Thyroid gland (tissue), 4 donors: ENCODE results near the gene AKR1C3. TPM values are rescaled to one million over a fixed set of nuclear protein-coding genes. Genes with fewer than 3 reads are reported as not detected.
A peak's percentile ranks its signal among the peaks of the same experiment; 100 is the strongest.
"Not testable (repeated sequence)": the region's sequence is repeated elsewhere in the genome, so short reads cannot be mapped to it uniquely, and the experiment has no call there.

Experiments
- DNase-seq, 2 donors: peaks; one replicate each; pipeline ENCODE4 v3.0.0-alpha.2; 2019
- H3K27ac ChIP-seq, 3 donors: fragments of 200-600 bp; sonication (generic); 1 replicate in 2 of 3; 2 replicates in 1 of 3; pipeline ENCODE4 v1.5.1; 2016 to 2019; ENCODE audit warnings: mild to moderate bottlenecking in 1 of 3, moderate library complexity in 1 of 3
- H3K27me3 ChIP-seq: fragments of 200-600 bp; sonication (generic); one replicate; pipeline ENCODE4 v1.5.1; 2019
- H3K36me3 ChIP-seq, 2 donors: fragments of 200-600 bp; sonication (generic); one replicate each; pipeline ENCODE4 v1.5.1; 2016 to 2019
- H3K4me1 ChIP-seq, 2 donors: fragments of 200-600 bp; sonication (generic); one replicate each; pipeline ENCODE4 v1.5.1; 2017 to 2019
- H3K4me3 ChIP-seq, 3 donors: fragments of 200-600 bp; sonication (generic); replicated peaks in 1 of 3; 1 replicate in 2 of 3; 2 replicates in 1 of 3; pipeline ENCODE4 v1.5.1; 2016; ENCODE audit warnings: mild to moderate bottlenecking in 1 of 3
- H3K9me3 ChIP-seq: fragments of 200-600 bp; sonication (generic); one replicate; pipeline ENCODE4 v1.5.1; 2017
- POLR2A ChIP-seq, 2 donors: fragments of 450-650 bp; IDR thresholded peaks; one replicate each; pipeline ENCODE4 v1.6.1; 2017; ENCODE audit warnings: antibody characterized with exemption in 2 of 2, mild to moderate bottlenecking in 2 of 2, moderate library complexity in 1 of 2
- WGBS, 2 donors: methylation state at CpG; one replicate each; pipeline ENCODE4 v1.1.5; 2017; 5-methylcytosine and 5-hydroxymethylcytosine counted together
- intact Hi-C: fragments of 100-400 bp; cut with DNase I; formaldehyde crosslinking; loops from one replicate; pipeline ENCODE4 v1.15.1; 2023
- total RNA-seq, 4 donors: library from RNA; depleted of rRNA; stranded (reverse); fragments of >200 nt; gene quantifications; one replicate each; pipeline ENCODE4 v1.2.3, GENCODE V29; 2016
- TF ChIP-seq, protein P1 (sequence below), 6 experiments: fragments of 200-600 bp in 3 of 6; fragments of 450-650 bp in 3 of 6; sonication (generic) in 3 of 6; IDR thresholded peaks; one replicate each; pipeline ENCODE4 v1.5.1; 2016 to 2019; ENCODE audit warnings: antibody characterized with exemption in 6 of 6, mild to moderate bottlenecking in 2 of 6, inconsistent platforms in 1 of 6, moderate library complexity in 1 of 6

AKR1C3 gene
- total RNA-seq, 4 donors from 2014 or later = 42.7 to 73.6 (median 67.4) TPM

- 90 to 91% methylated on average over 6 to 9 of the region's 13 CpGs for WGBS, 2 donors
- intact Hi-C loops, DNase-seq: not testable (repeated sequence)
These were observed 33.4 kb upstream of the AKR1C3 start for GRCh38 chr10:5060791-5061190.

DNA sequence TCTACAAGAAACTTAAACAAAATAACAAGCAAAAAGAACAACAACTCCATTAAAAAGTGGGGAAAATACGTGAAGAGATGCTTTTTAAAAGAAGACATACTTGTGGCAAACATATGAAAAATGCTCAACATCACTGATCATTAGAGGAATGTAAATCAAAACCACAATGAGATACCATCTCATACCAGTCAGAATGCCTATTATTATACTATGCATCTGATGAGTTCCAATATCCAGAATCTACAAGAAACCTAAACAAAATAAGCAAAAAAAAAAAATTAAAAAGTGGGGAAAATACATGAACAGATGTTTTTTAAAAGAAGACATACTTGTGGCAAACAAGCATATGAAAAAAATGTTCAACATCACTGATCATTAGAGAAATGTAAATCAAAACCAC, 29.6 kb upstream of the AKR1C3 start:
- Histone ChIP-seq H3K9me3 (no peaks in the 10 kb centered on the region), H3K27me3 (no peaks in the 10 kb centered on the region), H3K27ac (no peak overlapping the region), H3K4me3 (no peak overlapping the region), H3K4me1 (no peaks in the 10 kb centered on the region), H3K36me3 (no peaks in the 10 kb centered on the region)
- intact Hi-C loops = no loop called here
- no peak for DNase-seq
- WGBS, 2 donors = 87 to 88% methylated on average over 1 of the region's 1 CpG
- TF ChIP-seq, protein P1, sequence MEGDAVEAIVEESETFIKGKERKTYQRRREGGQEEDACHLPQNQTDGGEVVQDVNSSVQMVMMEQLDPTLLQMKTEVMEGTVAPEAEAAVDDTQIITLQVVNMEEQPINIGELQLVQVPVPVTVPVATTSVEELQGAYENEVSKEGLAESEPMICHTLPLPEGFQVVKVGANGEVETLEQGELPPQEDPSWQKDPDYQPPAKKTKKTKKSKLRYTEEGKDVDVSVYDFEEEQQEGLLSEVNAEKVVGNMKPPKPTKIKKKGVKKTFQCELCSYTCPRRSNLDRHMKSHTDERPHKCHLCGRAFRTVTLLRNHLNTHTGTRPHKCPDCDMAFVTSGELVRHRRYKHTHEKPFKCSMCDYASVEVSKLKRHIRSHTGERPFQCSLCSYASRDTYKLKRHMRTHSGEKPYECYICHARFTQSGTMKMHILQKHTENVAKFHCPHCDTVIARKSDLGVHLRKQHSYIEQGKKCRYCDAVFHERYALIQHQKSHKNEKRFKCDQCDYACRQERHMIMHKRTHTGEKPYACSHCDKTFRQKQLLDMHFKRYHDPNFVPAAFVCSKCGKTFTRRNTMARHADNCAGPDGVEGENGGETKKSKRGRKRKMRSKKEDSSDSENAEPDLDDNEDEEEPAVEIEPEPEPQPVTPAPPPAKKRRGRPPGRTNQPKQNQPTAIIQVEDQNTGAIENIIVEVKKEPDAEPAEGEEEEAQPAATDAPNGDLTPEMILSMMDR (IDR thresholded peaks at IDR 0.05) = no peak
- TF ChIP-seq POLR2A (IDR thresholded peaks at IDR 0.05) = no peak

More at GRCh38 chr10:5060791-5061190, 33.4 kb upstream of the AKR1C3 start:
- not testable (repeated sequence) for H3K36me3 ChIP-seq, H3K9me3 ChIP-seq, H3K4me3 ChIP-seq, H3K4me1 ChIP-seq, H3K27ac ChIP-seq, H3K27me3 ChIP-seq

DNA sequence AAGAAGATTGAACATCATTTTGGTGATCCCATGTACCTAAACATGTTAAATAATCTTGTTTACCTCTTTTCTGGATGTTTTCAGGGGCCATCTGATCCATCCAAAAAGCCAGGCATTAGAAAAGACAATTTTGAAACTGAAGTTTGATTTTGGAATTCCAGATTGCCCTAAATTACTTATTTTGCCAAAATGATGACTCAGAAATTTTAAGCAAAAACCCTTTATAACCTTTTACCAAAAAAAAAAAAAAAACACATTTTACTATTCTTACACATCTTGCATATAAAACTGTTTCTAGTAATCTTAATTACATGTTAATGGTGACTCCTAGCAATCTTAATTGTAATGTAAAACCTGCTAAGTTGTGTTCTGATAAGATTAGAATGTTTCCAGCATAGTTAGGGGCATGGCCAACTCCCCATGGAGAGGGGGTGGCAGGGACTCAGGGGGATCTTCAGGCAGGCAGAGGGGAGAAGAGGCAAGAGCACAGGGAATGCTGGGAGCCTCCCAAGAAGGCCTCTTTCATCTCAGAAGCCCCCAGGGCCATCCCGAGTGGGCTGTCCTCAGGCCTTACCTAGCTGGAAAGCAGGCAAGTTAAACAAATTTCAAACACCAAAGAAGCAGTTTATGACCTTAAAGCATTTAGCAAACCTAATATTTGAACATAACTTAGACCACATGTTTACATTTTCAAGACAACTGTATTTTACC, 25.8 kb upstream of the AKR1C3 start:
- DNase-seq = no peak
- Histone ChIP-seq H3K4me3 (no peak overlapping the region), H3K27ac (no peak overlapping the region), H3K27me3 (no peaks in the 10 kb centered on the region), H3K4me1 (peaks cover 22 to 30% of the 10 kb centered on the region in 2 donors), H3K9me3 (no peaks in the 10 kb centered on the region), H3K36me3 (no peaks in the 10 kb centered on the region)
- WGBS, 2 donors = 89 to 93% methylated on average over 1 of the region's 1 CpG
- intact Hi-C loops = no loop called here
- TF ChIP-seq POLR2A (IDR thresholded peaks at IDR 0.05) = no peak
- TF ChIP-seq, protein P1 (IDR thresholded peaks at IDR 0.05) = no peak

- Histone ChIP-seq H3K36me3 (no peaks in the 10 kb centered on the region), H3K4me1 (peaks cover 22 to 30% of the 10 kb centered on the region in 2 donors), H3K9me3 (no peaks in the 10 kb centered on the region), H3K27ac (peak overlapping the region; percentile 89 to 98 (median 90)), H3K27me3 (no peaks in the 10 kb centered on the region), H3K4me3 (no peak overlapping the region)
- no peak for DNase-seq
- TF ChIP-seq, protein P1 (IDR thresholded peaks at IDR 0.05) = no peak
- no peak for TF ChIP-seq POLR2A (IDR thresholded peaks at IDR 0.05)
- intact Hi-C loops = no loop called here
These were observed 23.4 kb upstream of the AKR1C3 start for GRCh38 chr10:5070648-5071410.

DNA sequence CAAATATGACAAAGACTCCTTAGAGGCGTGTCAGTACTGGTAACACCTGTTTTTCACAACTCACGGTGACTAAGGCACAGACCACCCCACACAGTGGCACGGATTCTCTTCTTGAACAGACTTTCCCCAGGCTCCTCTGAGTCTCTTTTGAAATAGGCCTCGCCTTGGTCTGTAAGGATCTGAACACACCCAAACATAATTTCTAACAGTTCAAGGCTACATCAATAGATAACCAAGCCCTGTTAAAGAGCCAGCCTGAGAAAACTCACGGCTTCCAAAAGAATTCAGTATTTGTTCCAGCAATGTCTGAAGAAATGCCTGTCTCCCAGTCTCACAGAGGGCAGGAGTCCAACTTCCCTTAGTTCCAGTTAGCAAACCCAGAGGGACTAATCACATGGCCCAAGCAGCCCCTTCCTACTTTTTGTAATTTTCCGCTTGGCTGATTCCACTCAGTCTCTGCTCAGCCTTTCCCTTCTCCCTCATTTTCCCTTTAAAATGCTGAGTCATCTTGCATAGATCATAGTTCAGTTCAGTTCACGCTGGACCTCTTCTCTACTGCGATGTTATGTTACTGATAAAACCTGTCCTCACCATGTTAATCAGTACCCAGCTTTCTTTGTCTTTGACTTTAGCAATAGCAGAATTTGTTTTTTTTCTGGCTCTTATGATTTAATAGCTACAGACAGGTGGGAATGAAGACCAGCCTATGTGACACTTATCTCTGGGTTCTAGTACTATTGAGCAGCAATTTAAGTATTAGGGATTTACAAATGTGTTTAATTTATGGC, 22.6 kb upstream of the AKR1C3 start:
- Histone ChIP-seq H3K27me3 (no peaks in the 10 kb centered on the region), H3K27ac (peak overlapping the region; percentile 89 to 98 (median 90)), H3K36me3 (no peaks in the 10 kb centered on the region), H3K4me3 (no peak overlapping the region), H3K9me3 (no peaks in the 10 kb centered on the region), H3K4me1 (peaks cover 22 to 30% of the 10 kb centered on the region in 2 donors)
- 17 to 19% methylated on average over 8 of the region's 8 CpGs for WGBS, 2 donors
- intact Hi-C loops = no loop called here
- TF ChIP-seq, protein P1 (IDR thresholded peaks at IDR 0.05) = peak in 1 of 6 experiments; percentile 21
- peak in 1 of 2 donors; percentile 65 for TF ChIP-seq POLR2A (IDR thresholded peaks at IDR 0.05)
- DNase-seq = peak; percentile 86 to 87
